Activated CD8-positive, alpha-beta memory T cell treated with anti-CD3 and anti-CD28 coated beads, Interleukin-2, amount 50 U/mL, for 4 hours (primary cell): ENCODE results near the gene SRP9.
A peak's percentile ranks its signal among the peaks of the same experiment; 100 is the strongest.
"Not testable (repeated sequence)": the region's sequence is repeated elsewhere in the genome, so short reads cannot be mapped to it uniquely, and the experiment has no call there.

Experiments
- DNase-seq: peaks from one replicate; pipeline ENCODE4 v3.0.0-alpha.2; 2020

The SRP9 gene

GRCh38 chr1:225778337-225778669, 677 bp downstream of the SRP9 start:
- DNase-seq, result no peak

- DNase-seq, result not testable (repeated sequence)
Measured at GRCh38 chr1:225779165-225779564, 1.5 kb downstream of the SRP9 start.

GRCh38 chr1:225780134-225780533, 2.5 kb downstream of the SRP9 start:
- no peak for DNase-seq

- DNase-seq, result no peak
Measured at GRCh38 chr1:225780630-225781029, 3.0 kb downstream of the SRP9 start.

- not testable (repeated sequence) for DNase-seq
Measured at GRCh38 chr1:225789142-225789541, 11.5 kb downstream of the SRP9 start.

GRCh38 chr1:225794954-225795353, 17.3 kb downstream of the SRP9 start:
- DNase-seq, result no peak

- not testable (repeated sequence) for DNase-seq
Measured at GRCh38 chr1:225796097-225796496, 18.5 kb downstream of the SRP9 start.

GRCh38 chr1:225801146-225801545, 23.5 kb downstream of the SRP9 start:
- not testable (repeated sequence) for DNase-seq

- DNase-seq, result no peak
Measured at GRCh38 chr1:225806249-225806648, 28.6 kb downstream of the SRP9 start.

- DNase-seq, result not testable (repeated sequence)
Measured at GRCh38 chr1:225806736-225807135, 29.1 kb downstream of the SRP9 start.

GRCh38 chr1:225808136-225808535, 30.5 kb downstream of the SRP9 start:
- no peak for DNase-seq

- DNase-seq, result peak; percentile 67
Measured at GRCh38 chr1:225809842-225810578, 32.4 kb downstream of the SRP9 start, which contains the start of gene EPHX1. Gene EPHX1, plus strand, starts transcription at chr1:225810124. Its CDS starts 18,606 bp downstream, at chr1:225828730.

GRCh38 chr1:225810579-225811538, 33.2 kb downstream of the SRP9 start:
- DNase-seq, result not testable (repeated sequence)

GRCh38 chr1:225811622-225812487, 34.2 kb downstream of the SRP9 start:
- no peak for DNase-seq

- DNase-seq, result no peak
Measured at GRCh38 chr1:225812488-225813213, 35.0 kb downstream of the SRP9 start.

- no peak for DNase-seq
Measured at GRCh38 chr1:225813214-225813964, 35.8 kb downstream of the SRP9 start.

- DNase-seq, result no peak
Measured at GRCh38 chr1:225814381-225814780, 36.8 kb downstream of the SRP9 start.

- DNase-seq, result not testable (repeated sequence)
Measured at GRCh38 chr1:225815090-225815489, 37.5 kb downstream of the SRP9 start.

GRCh38 chr1:225815526-225816178, 38.0 kb downstream of the SRP9 start:
- no peak for DNase-seq

GRCh38 chr1:225816643-225817538, 39.3 kb downstream of the SRP9 start:
- DNase-seq, result no peak
